GM03348 (cell line): ENCODE measurements around the gene EDEM1.
"Not testable (repeated sequence)": the region's sequence is repeated elsewhere in the genome, so short reads cannot be mapped to it uniquely, and the experiment has no call there.

Source experiments
- DNase-seq: peaks from one replicate; pipeline ENCODE4 v3.0.0; 2012; ENCODE audit warnings: low spot score

The EDEM1 gene

GRCh38 chr3:5187156-5187919 lies at the start of gene EDEM1:
Gene EDEM1, plus strand, starts transcription at chr3:5187707. Its CDS starts 99 bp downstream, at chr3:5187806.
- DNase-seq: peak; percentile 98

GRCh38 chr3:5138214-5138981 lies 49.1 kb upstream of the EDEM1 start:
- peak; percentile 35 for DNase-seq

GRCh38 chr3:5140230-5140621 lies 47.3 kb upstream of the EDEM1 start:
- DNase-seq: no peak

GRCh38 chr3:5140839-5141238 lies 46.7 kb upstream of the EDEM1 start:
- DNase-seq: no peak

DNA sequence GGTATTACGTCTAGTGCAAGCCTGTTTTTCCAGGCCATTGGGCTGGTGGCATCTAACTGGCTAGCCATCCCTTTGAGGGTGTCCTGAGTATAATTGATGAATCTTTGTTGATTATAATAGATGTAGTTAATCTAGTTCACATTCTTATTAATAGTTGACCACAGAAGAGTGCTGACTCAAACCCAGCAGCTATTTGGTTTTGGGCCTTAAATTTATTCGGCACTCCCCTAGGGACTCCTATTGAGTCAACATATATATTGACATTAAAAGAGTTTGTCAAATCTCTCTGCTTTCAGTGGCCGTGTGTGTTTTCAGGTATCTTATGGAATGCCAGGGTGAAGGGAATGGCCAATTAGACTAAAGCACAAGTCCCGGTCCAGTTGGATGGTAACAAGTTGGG lies 45.7 kb upstream of the EDEM1 start:
- no peak for DNase-seq

GRCh38 chr3:5143464-5143863 lies 44.0 kb upstream of the EDEM1 start:
- DNase-seq: no peak

GRCh38 chr3:5144316-5144994 lies 43.1 kb upstream of the EDEM1 start:
- no peak for DNase-seq

DNA sequence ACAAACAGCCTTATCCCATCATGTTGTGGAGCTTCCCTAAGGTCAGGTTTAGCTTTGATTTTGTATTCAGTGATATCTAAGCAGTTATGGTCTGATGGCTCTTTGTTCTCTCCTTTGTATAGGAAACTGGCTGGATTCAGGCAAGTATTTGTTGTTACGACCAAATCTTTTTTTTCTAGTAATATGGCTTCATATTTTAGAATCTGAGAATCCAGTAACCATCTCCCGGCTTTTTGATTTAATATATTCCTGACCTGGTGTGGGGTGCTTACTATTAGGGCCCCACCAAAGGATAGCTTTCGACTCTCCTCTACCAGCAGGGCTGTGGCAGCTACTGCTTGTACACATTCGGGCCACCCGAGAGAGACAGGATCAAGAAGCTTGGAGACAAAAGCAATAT lies 42.4 kb upstream of the EDEM1 start:
- no peak for DNase-seq

GRCh38 chr3:5147152-5147551 lies 40.4 kb upstream of the EDEM1 start:
- DNase-seq: not testable (repeated sequence)

- no peak for DNase-seq
Measured at GRCh38 chr3:5149306-5149880, 38.1 kb upstream of the EDEM1 start.

DNA sequence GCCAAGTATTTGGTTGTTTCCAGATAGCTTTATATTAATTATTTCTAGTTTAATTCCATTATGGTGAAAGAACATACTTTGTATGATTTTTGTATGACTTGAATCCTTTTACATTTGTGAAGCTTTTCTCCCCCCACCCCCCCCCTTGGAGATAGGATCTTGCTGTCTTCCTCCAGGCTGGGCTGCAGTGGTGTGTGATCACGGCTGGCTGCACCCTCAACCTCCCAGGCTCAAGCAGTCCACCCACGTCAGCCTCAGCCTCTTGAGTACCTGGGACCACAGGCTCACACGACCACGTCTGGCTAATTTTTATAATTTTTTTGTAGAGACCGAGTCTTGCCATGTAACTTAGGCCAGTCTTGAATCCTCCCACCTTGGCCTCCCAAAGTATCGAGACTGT lies 35.9 kb upstream of the EDEM1 start:
- no peak for DNase-seq

DNA sequence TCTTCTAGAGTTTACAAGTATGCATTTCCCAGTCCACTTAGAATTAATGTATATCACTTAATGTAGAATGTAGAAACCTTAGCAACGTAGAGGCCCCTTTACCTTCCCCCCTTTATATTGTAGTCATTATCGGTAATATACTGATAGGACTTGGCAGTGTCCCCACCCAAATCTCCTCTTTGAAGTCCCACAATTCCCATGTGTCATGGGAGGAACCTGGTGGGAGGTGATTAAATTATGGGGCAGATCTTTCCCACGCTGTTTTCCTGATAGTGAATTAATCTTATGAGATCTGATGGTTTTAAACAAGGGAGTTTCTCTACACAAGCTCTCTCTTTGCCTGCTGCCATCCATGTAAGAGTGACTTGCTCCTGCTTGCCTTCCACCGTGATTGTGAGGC lies 34.4 kb upstream of the EDEM1 start:
- no peak for DNase-seq

GRCh38 chr3:5155241-5155640 lies 32.3 kb upstream of the EDEM1 start:
- no peak for DNase-seq

- no peak for DNase-seq
Measured at GRCh38 chr3:5160321-5160720, 27.2 kb upstream of the EDEM1 start.

- DNase-seq: no peak
Measured at GRCh38 chr3:5160940-5161858, 26.3 kb upstream of the EDEM1 start.

GRCh38 chr3:5162102-5162501 lies 25.4 kb upstream of the EDEM1 start:
- peak; percentile 40 for DNase-seq

- no peak for DNase-seq
Measured at GRCh38 chr3:5165698-5166097, 21.8 kb upstream of the EDEM1 start.

- no peak for DNase-seq
Measured at GRCh38 chr3:5166846-5167245, 20.7 kb upstream of the EDEM1 start.

DNA sequence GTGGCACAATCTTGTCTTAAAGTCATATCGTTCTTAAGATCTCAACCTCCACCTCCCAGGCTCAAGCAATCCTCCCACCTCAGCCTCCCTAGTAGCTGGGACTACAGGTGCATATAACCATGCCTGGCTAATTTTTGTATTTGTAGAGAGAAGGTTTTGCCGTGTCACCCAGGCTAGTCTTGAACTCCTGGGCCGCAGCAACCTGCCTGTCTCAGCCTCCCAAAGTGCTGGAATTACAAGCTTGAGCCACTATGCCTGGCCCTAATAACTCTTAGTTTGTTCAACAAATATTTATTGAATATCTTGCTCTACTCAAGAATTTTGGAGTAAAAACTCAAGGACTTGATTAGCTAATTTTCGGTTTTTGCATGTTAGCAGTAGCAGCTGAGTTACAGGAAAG lies 19.4 kb upstream of the EDEM1 start:
- DNase-seq: no peak

DNA sequence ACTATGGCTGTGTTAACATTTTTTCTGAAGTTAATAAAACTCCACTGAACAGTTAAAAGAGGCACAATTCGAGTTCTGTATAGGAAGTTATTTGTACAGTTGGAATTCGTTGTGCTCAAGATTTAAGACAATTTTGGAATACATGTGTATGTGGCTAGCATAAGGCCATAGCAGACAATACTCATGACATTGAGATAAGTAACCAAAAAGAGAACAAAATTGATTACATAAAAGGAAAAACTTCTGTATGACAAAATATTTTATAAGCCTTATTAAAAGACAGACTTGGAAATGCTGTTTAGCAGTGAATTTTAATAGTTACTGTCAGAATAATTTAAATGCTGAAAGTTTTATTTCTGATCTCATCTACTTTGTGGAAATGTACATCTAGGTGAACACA lies 17.7 kb upstream of the EDEM1 start:
- no peak for DNase-seq

DNA sequence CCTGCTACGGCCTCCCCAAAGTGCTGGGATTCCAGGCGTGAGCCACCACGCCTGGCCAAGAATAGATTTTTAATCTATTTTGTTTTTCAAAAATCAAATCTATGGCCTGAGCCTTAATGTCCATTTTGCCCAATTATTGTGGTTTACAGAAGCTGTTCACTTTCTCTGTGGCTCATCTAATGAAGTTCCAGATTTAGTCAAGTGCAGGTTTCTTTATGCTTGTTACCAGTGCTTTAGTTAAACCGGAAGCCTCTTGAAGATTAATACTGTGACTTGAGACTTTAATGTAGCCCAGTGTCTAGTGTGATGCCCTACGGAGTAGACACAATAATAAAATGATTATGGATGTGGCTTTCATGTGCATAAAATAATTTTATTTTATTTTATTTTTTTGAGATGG lies 16.5 kb upstream of the EDEM1 start:
- no peak for DNase-seq

DNA sequence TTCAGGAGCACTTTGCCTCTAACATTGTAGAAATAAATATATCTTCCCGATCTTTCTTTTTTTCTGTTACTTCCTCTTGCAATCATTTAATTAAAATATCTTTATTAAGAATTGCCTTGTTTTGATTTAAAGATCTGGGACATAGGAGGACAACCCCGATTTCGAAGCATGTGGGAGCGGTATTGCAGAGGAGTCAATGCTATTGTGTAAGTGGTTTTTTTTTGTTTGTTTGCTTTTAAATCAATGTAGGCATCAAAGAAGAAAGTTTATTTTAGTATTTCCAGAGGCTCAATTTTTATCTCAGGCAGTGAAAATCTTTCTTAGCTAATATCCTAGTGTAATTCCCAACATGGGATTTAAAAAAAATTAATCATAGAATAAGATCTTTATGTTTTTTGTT lies 15.5 kb upstream of the EDEM1 start:
- no peak for DNase-seq
